ENCODE results near the gene GPBP1L1. TPM values are rescaled to one million over a fixed set of nuclear protein-coding genes. Genes with fewer than 3 reads are reported as not detected.

Gene GPBP1L1
- total and polyA plus RNA-seq, 2 of the 13 experiments (the other 11 are each of a cell fraction or from before 2014, with no cell fraction given), result 45.9 to 86.1 TPM

DNA sequence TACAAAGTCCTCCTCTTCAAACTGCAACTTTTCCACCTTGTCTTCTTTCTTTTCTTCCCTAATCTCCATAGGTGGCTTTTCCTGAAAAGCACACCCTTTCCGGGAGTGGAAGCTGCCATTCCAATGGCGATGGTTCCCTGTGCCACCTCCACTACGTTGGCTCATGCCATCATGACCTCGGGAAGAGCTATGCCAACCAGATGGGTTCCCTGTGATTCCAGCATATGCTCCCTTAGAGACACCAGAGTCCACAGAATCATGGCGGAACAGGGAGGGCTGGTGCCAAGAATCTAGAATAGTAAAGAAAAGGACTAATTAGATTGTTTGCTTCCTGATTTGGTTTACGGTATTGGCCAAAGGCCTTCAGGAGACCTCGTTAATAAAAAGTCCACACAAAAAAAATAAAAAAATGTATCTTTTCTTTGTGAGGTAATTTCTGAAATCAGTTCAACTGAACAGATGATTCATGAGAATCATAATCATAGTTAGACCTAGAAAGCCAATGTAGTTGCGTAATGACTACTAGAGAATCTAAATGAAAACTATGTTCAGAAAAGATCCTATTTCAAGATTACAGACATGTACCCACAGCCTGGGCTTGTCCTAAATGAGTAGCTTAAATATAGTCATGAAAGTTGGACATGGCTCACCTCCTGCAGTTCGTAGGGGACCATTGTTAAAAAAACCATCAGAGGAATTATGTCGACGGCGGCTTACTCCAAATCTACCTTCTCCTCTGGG is 31.6 kb downstream of the GPBP1L1 start:
- Histone ChIP-seq H3K36me3 (replicated peaks in 1 of 2; ENCODE audit: control insufficient read depth in 1 of 2, insufficient read depth in 2 of 2, low read length in 2 of 2) (peaks cover 31 to 77% of the 10 kb centered on the region in 2 experiments), H3K9me3 (ENCODE audit: low read length) (no peaks in the 10 kb centered on the region), H2AFZ (ENCODE audit: low read length) (no peak overlapping the region), H3K4me3 (replicated peaks in 1 of 3; ENCODE audit: insufficient read depth in 1 of 3, low read depth in 2 of 3, low read length in 3 of 3) (no peak overlapping the region), H3K79me2 (ENCODE audit: insufficient read depth, low read length) (peaks cover 28% of the 10 kb centered on the region), H4K20me1 (ENCODE audit: insufficient read depth, low read length) (no peaks in the 10 kb centered on the region; the same call in 1 of the 2 replicates), H3K27ac (ENCODE audit: extremely low read length, insufficient read depth, low read length) (no peak overlapping the region), H3K4me1 (ENCODE audit: insufficient read depth, low read length) (peaks cover 40% of the 10 kb centered on the region), H3K9ac (ENCODE audit: insufficient read depth, low read depth, low read length) (no peak overlapping the region), H3K27me3 (ENCODE audit: control insufficient read depth in 1 of 2, insufficient read depth in 2 of 2, low read length in 2 of 2) (no peaks in the 10 kb centered on the region), H3K4me2 (ENCODE audit: low read depth, low read length) (no peak overlapping the region)
- WGBS (ENCODE audit: low lambda C conversion rate), result 96% methylated on average over 12 of the region's 12 CpGs
- intact Hi-C loops (cut with micrococcal nuclease; ENCODE audit: unreplicated experiment), result no loop called here
- in situ Hi-C loops (cut with HindIII; ENCODE audit: extremely low pct_ligation_motif_present, low pct_unique_long_range_greater_than_20kb), result no loop called here
- TF ChIP-seq CEBPB (IDR thresholded peaks at IDR 0.05; ENCODE audit: borderline replicate concordance, low read depth, low read length) (peak; percentile 53; the same call in 1 of the 2 replicates), PAF1 (CRISPR knock-in tag; IDR thresholded peaks at IDR 0.05) (no peak), ZNF674 (CRISPR knock-in tag; IDR thresholded peaks at IDR 0.05; ENCODE audit: low read depth) (no peak), RBM22 (optimal IDR thresholded peaks at IDR 0.05; ENCODE audit: low read length) (peak; percentile 41), NKX3-1 (CRISPR knock-in tag; IDR thresholded peaks at IDR 0.05) (no peak), ZNF749 (CRISPR knock-in tag; IDR thresholded peaks at IDR 0.05; ENCODE audit: borderline replicate concordance) (no peak)
- TF ChIP-seq, protein P1, sequence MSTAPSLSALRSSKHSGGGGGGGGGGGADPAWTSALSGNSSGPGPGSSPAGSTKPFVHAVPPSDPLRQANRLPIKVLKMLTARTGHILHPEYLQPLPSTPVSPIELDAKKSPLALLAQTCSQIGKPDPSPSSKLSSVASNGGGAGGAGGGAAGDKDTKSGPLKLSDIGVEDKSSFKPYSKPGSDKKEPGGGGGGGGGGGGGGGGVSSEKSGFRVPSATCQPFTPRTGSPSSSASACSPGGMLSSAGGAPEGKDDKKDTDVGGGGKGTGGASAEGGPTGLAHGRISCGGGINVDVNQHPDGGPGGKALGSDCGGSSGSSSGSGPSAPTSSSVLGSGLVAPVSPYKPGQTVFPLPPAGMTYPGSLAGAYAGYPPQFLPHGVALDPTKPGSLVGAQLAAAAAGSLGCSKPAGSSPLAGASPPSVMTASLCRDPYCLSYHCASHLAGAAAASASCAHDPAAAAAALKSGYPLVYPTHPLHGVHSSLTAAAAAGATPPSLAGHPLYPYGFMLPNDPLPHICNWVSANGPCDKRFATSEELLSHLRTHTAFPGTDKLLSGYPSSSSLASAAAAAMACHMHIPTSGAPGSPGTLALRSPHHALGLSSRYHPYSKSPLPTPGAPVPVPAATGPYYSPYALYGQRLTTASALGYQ (CRISPR knock-in tag; IDR thresholded peaks at IDR 0.05), result no peak
- ChIA-PET POLR2A (interaction anchor here (5.0 kb wide), 1 partner anchor 32 kb away, joined by 29 read pairs; the partner anchor contains the start of gene GPBP1L1), CTCF (ENCODE audit: low intra/inter-chr PET ratio, low total read pairs) (no interaction called here)
- FAIRE-seq (no peak), ATAC-seq (no peak), DNase-seq (ENCODE audit: low spot score) (no peak)
- TSS peak; percentile 3 for BruUV-seq (replicated peaks)
